ENCODE measurements around the gene TLCD4.
"Not testable (repeated sequence)": the region's sequence is repeated elsewhere in the genome, so short reads cannot be mapped to it uniquely, and the experiment has no call there.

- TF ChIP-seq, protein P1, sequence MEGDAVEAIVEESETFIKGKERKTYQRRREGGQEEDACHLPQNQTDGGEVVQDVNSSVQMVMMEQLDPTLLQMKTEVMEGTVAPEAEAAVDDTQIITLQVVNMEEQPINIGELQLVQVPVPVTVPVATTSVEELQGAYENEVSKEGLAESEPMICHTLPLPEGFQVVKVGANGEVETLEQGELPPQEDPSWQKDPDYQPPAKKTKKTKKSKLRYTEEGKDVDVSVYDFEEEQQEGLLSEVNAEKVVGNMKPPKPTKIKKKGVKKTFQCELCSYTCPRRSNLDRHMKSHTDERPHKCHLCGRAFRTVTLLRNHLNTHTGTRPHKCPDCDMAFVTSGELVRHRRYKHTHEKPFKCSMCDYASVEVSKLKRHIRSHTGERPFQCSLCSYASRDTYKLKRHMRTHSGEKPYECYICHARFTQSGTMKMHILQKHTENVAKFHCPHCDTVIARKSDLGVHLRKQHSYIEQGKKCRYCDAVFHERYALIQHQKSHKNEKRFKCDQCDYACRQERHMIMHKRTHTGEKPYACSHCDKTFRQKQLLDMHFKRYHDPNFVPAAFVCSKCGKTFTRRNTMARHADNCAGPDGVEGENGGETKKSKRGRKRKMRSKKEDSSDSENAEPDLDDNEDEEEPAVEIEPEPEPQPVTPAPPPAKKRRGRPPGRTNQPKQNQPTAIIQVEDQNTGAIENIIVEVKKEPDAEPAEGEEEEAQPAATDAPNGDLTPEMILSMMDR (IDR thresholded peaks at IDR 0.05; ENCODE audit: low read depth, low read length, poor library complexity, severe bottlenecking): not testable (repeated sequence)
- not testable (repeated sequence) for TF ChIP-seq EZH2phosphoT487 (IDR thresholded peaks at IDR 0.05; ENCODE audit: borderline replicate concordance, low read length)
These were observed 48.4 kb downstream of the TLCD4 start for GRCh38 chr1:95165569-95165968.
